Left lung (tissue), 10 donors: ENCODE results near the gene ROBO1. TPM values are rescaled to one million over a fixed set of nuclear protein-coding genes. Genes with fewer than 3 reads are reported as not detected.

ENCODE experiments used
- ATAC-seq: fragments of 200-7000 bp; cut with Tn5 transposase; one replicate; pipeline ENCODE4 v1.9.1; 2020; ENCODE audit warnings: moderate library complexity
- DNase-seq, 4 donors: peaks; one replicate each; pipeline ENCODE4 v3.0.0-alpha.2; 2013 to 2020
- H3K27ac ChIP-seq, 2 donors: fragments of 200-600 bp; sonication (generic) in 1 of 2; one replicate each; pipeline versions ENCODE4 v1.5.0 to v1.8.0; 2020 to 2021
- H3K27me3 ChIP-seq, 2 donors: fragments of 200-600 bp; sonication (generic) in 1 of 2; one replicate each; pipeline versions ENCODE4 v1.5.0 to v1.8.0; 2020 to 2021
- H3K36me3 ChIP-seq, 2 donors: fragments of 200-600 bp; sonication (generic) in 1 of 2; one replicate each; pipeline versions ENCODE4 v1.5.0 to v1.8.0; 2020 to 2021
- H3K4me1 ChIP-seq, 2 donors: fragments of 200-600 bp; one replicate each; pipeline ENCODE4 v1.8.0; 2021
- H3K4me3 ChIP-seq, 2 donors: fragments of 200-600 bp; sonication (generic) in 1 of 2; one replicate each; pipeline versions ENCODE4 v1.5.0 to v1.8.0; 2020 to 2021; ENCODE audit warnings: mild to moderate bottlenecking in 1 of 2
- H3K9me3 ChIP-seq, 2 donors: fragments of 200-600 bp; sonication (generic) in 1 of 2; one replicate each; pipeline versions ENCODE4 v1.5.0 to v1.8.0; 2020 to 2021
- intact Hi-C, 2 donors: fragments of 100-400 bp; cut with DNase I; formaldehyde crosslinking; loops; one replicate each; pipeline versions ENCODE4 v1.11.2 to v1.14.2; 2022
- polyA plus RNA-seq, 6 donors: library from polyadenylated mRNA; unstranded; fragments of 120-200 nt; gene quantifications; one replicate each; pipeline ENCODE4 v1.2.1, GENCODE V29; 2013; ENCODE audit not compliant: insufficient read length in 6 of 6
- total RNA-seq, 2 donors: library from RNA; stranded (reverse); fragmentation: NEBNext Ultra II Directional; extraction: Animal tissue kit (Norgen Biotek cat#: 25700); gene quantifications; one replicate each; pipeline ENCODE4 v1.2.1, GENCODE V29; 2021
- TF ChIP-seq, protein P1 (sequence below), 2 donors: fragments of 200-600 bp; sonication (generic) in 1 of 2; IDR thresholded peaks; one replicate each; pipeline versions ENCODE4 v1.5.0 to v1.8.0; 2021; ENCODE audit warnings: antibody characterized with exemption in 2 of 2
- donor health status: DM: no; HTN: yes; CAD: no.
- donor health status: DM: no; HTN: no; CAD: no.

Gene ROBO1
- total and polyA plus RNA-seq, 8 donors: 20.3 to 134 (median 102) TPM

DNA sequence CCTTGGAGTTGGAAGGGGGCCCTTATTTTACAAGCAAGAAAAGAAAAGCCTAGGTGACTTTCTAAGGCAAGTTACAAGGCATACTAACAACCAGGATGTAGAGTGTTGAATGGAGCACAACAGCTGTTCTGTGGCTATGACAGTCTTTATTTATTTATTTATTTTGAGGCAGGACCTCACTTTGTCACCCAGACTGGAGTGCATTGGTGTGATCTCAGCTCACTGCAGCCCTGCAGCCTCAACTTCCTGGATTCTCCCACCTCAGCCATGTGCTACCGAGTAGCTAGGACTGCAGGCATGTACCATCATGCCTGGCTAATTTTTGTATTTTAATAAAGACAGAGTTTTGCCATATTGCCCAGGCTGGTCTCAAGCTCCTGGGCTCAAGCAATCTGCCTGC, 973.4 kb downstream of the ROBO1 start:
- Histone ChIP-seq H3K36me3 (no peaks in the 10 kb centered on the region), H3K9me3 (no peaks in the 10 kb centered on the region), H3K27me3 (no peaks in the 10 kb centered on the region), H3K27ac (no peak overlapping the region), H3K4me3 (no peak overlapping the region), H3K4me1 (no peaks in the 10 kb centered on the region)
- DNase-seq (no peak), ATAC-seq (no peak)
- TF ChIP-seq, protein P1, sequence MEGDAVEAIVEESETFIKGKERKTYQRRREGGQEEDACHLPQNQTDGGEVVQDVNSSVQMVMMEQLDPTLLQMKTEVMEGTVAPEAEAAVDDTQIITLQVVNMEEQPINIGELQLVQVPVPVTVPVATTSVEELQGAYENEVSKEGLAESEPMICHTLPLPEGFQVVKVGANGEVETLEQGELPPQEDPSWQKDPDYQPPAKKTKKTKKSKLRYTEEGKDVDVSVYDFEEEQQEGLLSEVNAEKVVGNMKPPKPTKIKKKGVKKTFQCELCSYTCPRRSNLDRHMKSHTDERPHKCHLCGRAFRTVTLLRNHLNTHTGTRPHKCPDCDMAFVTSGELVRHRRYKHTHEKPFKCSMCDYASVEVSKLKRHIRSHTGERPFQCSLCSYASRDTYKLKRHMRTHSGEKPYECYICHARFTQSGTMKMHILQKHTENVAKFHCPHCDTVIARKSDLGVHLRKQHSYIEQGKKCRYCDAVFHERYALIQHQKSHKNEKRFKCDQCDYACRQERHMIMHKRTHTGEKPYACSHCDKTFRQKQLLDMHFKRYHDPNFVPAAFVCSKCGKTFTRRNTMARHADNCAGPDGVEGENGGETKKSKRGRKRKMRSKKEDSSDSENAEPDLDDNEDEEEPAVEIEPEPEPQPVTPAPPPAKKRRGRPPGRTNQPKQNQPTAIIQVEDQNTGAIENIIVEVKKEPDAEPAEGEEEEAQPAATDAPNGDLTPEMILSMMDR (IDR thresholded peaks at IDR 0.05): no peak
- intact Hi-C loops: no loop called here

DNA sequence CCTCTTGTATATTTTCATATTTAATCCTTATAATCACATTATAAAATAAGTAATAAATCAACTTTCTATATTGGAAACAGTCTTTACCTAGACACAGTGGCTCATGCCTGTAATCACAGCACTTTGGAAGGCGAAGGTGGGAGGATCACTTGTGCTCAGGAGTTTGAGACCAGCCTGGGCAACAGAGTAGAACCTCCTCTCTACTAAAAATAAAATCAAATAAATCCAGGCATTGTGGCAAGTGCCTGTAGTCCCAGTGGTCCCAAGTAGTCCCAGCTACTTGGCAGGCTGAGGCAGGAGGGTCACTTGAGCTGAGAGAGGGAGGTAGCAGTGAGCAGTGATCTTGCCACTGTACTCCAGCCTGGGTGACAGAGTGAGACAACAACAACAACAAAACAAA, 975.1 kb downstream of the ROBO1 start:
- ATAC-seq (no peak), DNase-seq (no peak)
- intact Hi-C loops: no loop called here
- no peaks in the 10 kb centered on the region for H3K4me1 ChIP-seq
- no peaks in the 10 kb centered on the region for H3K9me3 ChIP-seq
- TF ChIP-seq, protein P1 (IDR thresholded peaks at IDR 0.05): no peak
- H3K36me3 ChIP-seq: no peaks in the 10 kb centered on the region
- H3K4me3 ChIP-seq: no peak overlapping the region
- no peaks in the 10 kb centered on the region for H3K27me3 ChIP-seq
- no peak overlapping the region for H3K27ac ChIP-seq

DNA sequence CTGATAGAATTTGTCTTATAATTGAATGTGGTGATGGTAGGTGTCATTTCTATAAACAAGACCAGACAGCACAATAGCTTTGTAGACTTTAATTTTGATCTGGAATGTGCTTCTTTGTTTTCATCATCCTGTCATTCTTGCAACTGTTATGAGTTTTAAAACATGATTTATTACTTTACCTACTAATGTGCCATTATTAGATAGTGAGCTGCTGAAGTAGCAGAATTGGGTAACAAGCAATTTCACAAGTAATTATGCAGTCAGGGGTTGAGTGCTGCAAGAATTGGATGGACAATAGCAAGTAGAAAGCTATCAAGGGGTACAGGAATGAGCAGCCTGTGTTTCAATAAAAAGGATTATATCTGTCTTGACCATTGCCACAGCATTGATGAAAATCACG, 975.6 kb downstream of the ROBO1 start:
- no peaks in the 10 kb centered on the region for H3K4me1 ChIP-seq
- H3K36me3 ChIP-seq: no peaks in the 10 kb centered on the region
- no peak overlapping the region for H3K4me3 ChIP-seq
- no peaks in the 10 kb centered on the region for H3K27me3 ChIP-seq
- intact Hi-C loops: no loop called here
- H3K27ac ChIP-seq: no peak overlapping the region
- TF ChIP-seq, protein P1 (IDR thresholded peaks at IDR 0.05): no peak
- ATAC-seq: no peak
- DNase-seq: no peak
- H3K9me3 ChIP-seq: no peaks in the 10 kb centered on the region

DNA sequence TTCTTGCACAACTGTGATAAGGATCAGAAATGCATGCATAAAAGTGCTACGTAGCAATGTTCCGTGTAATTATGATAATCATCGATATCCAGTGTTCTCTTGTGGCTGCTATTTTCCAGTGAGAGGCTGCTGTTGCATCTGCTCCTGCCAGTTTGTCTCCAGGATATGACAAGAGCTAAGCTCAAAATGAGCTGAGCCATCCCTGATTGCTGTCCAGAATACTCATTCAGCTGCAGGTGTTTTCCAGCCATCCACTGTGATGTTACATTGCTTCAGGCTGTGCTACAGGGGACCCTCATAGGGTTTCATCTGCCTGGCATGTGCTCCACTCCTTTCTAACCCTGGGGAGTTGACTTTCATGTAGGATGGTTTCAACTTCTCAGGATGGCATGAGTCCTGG, 976.0 kb downstream of the ROBO1 start:
- no peaks in the 10 kb centered on the region for H3K27me3 ChIP-seq
- ATAC-seq (no peak), DNase-seq (no peak)
- intact Hi-C loops: no loop called here
- TF ChIP-seq, protein P1 (IDR thresholded peaks at IDR 0.05): no peak
- no peaks in the 10 kb centered on the region for H3K4me1 ChIP-seq
- no peaks in the 10 kb centered on the region for H3K9me3 ChIP-seq
- no peak overlapping the region for H3K27ac ChIP-seq
- H3K4me3 ChIP-seq: no peak overlapping the region
- H3K36me3 ChIP-seq: no peaks in the 10 kb centered on the region

DNA sequence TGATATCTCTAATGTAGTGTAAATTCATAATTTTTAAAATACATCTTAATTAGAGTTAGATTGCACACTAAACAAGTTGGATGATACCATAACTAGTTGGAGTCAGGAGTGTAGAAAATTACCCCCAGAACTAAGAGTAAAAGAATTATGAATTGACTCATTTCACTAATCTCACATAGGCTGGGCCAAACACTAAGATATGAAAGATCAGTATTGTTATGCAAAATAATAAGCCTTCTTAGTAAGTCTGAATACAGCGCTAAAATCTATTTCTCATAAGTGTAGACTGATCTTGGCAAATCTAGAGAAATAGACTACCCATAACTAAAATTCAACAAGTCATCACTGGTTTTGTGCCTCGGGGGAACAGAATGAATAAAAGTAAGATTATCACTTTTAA, 979.0 kb downstream of the ROBO1 start:
- Histone ChIP-seq H3K27me3 (no peaks in the 10 kb centered on the region), H3K9me3 (no peaks in the 10 kb centered on the region), H3K4me1 (no peaks in the 10 kb centered on the region), H3K27ac (no peak overlapping the region), H3K4me3 (no peak overlapping the region), H3K36me3 (no peaks in the 10 kb centered on the region)
- TF ChIP-seq, protein P1 (IDR thresholded peaks at IDR 0.05): no peak
- intact Hi-C loops: no loop called here
- ATAC-seq: no peak
- DNase-seq: no peak
